DMS53 treated with DMSO at 0.1 percent for 48 hours (cell line): Measurements from ENCODE around the gene CLDN8.

Experiments
- DNase-seq: peaks from one replicate; lab custom pipeline; 2025; ENCODE audit not compliant: unreplicated experiment; lab: John Stamatoyannopoulos, UW

Gene CLDN8

DNA sequence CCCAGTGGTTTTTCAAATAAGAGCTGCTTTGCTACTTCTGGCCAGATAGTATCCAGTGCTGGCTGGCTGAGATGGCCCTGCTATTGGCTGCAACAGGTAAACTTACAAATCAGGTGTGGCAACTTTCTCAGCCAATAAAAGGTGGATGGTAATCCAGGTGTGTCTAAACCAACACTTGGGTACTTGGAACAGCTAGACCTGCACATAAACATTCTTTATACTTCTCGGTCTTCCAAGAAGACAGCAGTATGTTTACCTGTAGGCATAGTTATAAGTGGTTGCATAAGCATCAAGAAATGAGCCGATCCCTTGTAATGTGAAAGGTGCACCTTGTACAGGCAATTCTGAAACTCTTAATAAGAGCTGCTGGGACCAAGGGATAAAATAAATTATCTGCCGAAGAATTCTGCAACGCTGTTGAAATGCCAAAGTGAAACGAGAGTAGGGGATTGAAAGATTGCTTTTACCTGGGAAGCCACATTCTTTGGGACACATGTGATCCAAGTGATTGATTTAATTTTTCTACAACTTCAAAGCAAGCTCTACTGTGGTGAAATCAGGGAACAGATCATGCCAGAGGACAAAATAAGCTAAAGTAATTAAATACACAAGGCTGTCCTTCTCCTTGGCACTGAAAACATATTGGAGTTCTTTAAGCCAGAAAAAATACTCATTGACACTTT is at the start of gene CLDN8:
Gene CLDN8 (minus strand): TSS at position 57 of the 683 bp plus-strand sequence. CDS start 172 bp downstream, outside the sequence.
- DNase-seq = peak; percentile 18

DNA sequence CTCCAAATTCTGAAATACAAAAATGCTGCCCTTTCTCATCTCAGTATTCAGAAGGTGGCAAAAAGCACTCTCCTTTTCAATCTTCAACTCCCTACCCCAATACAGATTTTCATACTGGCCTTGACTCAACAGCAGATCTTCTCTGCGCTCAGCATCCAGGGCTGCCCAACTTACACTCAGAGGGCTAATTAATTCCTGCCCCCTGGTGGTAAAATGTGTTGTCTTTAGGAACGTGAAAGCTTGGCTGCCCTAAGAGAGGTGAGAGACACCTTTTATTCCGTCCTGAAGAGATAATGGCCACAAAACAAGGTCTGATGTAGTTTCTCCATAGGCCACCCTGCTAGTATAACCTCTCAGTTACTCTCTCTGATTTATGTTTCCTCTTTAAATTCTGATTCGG is 41.9 kb upstream of the CLDN8 start:
- no peak for DNase-seq

DNA sequence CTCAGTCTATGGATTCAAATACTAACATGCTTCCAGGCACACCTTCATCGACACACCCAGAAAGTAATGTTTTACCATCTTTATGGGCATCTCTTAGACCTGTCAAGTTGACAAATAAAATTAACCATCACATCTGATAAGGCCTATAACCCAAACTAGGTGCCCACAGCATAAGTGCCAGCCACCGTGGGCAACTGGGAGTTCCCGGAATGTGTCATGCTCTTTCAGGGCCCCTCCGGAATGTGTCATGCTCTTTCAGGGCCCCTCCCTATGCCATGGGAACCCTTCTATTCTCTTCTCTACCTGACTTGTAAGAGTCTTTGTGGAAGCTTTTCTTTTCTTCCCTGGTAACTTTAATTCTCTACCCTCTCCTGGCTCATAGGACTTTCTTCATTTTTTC is 40.2 kb upstream of the CLDN8 start:
- DNase-seq = no peak

DNA sequence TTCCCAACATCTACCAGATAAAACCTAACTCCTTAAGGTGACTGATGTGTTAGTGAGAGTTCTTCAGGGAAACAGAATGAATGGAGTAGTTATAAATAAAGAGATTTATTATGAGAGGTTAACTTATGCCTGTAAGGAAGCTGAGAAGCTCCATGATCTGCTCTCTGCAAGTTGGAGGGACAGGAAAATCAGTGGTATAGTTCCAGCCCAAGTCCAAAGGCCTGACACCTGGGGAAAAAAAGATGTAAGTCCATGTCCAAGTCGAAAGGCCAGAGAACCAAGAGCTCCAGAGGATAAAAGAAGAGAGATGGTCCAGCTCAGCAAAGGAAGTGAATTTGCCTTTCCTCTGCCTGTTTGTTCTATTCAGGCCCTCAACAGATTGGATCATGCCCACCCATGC is 39.8 kb upstream of the CLDN8 start:
- DNase-seq = no peak

DNA sequence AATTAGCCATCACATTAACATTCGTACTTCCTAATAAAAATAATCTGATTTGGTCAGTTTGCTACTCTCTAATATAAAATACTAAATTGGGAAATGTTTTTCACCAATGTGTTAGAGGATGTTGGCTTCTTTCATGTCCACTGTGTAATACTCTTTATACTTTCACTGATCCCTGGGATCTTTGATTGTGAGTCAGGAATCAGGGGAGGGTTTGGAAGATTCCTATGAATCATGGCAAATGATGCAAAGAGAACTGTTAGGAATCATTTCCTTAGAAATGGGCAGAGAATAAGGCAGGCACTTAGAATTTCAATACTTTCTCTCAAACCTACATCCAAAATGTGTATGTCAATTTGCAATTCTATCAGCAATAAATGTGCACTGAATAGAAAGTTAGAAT is 35.9 kb upstream of the CLDN8 start:
- no peak for DNase-seq

DNA sequence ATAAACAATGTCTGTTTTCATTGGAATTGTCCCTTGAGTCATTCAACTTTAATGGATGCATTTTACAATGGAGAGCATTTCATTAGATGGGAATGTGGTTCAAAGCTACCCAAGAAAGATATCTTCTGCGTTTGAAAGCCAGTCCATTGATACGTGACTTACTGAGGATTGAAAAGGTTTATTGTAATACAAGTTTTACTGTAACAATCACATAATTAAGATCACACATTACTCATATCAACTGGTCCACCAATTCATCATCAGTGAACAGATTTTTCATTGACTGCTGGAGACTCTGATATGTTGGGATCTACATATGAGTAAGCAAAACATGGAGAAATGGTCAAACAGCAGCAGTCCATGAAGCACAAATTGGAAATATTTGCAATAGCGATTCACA is 34.0 kb upstream of the CLDN8 start:
- no peak for DNase-seq

DNA sequence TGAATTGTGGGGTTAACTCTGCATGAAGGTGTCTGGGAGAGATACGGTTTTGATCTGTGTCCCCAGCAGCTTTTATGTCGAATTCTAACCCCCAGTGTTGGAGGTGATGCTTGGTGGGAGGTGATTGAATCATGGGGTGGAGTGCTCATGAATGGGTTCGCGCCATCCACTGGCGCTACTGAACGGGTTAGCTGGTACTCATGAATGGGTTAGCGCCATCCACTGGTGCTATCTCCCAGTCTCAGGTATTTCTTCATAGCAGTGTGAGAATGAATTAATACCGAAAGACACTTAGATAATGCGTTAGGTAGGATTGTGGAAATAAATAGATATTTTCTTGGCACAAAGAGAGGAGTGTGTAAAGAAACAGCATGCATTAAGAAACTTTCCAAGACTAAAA is 32.9 kb upstream of the CLDN8 start:
- DNase-seq = no peak

DNA sequence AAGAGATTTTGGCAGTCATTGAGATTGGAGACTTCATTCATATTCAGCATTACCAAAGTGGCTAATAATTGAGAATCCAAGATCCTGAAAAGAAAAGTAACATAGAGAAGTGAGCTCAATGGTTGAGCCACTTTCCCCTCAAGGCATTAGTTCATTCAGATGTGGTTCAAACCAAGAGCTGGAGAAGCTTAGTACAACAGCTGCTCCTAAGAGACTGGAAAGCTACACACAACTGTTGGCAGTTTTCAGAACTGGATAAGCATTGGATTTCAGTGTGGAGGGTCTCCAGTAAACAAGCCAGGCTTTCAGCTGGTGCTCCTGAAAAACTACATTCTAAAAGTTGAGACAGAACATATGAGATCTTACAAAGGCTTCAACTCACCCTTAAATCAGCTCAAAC is 29.2 kb upstream of the CLDN8 start:
- no peak for DNase-seq

DNA sequence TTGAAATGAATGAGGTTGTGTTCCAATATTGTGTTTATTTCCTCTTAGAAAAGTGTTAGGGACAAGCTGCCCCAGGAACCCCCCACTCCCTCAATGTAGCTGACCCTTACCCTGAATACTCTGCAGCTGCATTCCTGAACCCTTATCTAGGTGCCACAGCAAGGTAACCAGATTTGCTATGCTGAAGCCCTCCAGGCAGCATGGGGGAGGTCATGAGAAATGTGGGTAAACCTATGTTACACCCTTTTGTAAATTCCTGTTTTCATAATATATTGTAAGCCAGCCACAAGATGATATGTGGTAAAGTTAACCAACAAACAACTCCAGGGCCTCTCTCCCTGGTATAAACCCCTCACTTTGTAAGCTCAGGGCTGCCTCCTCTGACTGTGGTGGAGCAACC is 27.8 kb upstream of the CLDN8 start:
- no peak for DNase-seq

DNA sequence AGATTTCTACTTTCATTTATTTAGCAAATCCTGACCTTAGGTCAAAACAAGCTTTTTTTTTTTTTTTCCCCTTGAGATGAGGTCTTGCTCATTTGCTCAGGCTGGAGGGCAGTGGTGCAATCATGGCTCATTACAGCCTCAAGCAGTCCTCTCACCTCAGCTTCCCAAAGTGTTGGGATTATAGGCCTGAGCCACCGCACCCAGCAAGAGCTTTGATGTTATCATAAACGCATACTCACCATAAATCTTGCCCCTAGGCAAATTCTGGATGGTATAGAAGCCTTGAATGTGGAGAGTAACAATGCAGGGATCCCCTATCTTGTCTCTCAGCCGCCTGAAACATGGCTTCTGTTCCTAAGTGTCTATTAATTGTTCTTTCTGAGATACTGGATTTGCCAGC is 24.8 kb upstream of the CLDN8 start:
- DNase-seq = no peak

DNA sequence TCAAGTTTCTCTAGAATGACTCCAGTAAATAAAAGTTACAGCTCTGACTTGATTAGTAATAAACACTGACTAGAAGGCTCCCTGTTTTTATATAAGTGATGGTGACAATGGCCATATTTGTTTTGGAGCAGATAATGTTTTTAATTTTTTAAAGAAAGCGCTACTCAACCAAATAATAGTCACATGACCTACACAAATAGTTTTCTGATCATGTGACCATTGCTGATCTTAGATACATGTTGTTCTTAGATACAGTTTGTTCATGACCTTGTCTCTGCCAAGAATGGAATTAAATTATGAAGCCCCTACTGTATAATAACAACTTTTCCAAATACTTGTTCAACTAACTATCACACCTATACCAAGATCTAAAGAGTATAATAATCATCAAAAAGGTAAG is 22.3 kb upstream of the CLDN8 start:
- no peak for DNase-seq

DNA sequence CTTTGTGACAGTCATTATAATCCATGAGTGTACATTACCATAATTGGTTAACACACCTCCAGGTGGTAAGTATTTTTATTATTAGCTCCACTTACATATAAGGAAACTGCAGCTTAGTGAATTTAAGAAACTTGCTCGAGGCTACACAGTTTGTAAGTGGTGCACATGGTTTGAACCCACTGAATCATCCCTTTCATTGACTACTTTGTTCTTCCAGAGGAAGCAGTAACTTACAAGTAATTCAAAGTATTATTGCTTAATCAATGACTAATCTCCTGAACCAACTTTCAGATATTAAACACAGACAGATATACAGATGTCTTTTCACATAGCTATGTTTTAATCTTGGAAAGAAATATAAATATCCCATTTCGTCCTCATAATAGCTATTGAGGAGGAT is 18.7 kb upstream of the CLDN8 start:
- no peak for DNase-seq

DNA sequence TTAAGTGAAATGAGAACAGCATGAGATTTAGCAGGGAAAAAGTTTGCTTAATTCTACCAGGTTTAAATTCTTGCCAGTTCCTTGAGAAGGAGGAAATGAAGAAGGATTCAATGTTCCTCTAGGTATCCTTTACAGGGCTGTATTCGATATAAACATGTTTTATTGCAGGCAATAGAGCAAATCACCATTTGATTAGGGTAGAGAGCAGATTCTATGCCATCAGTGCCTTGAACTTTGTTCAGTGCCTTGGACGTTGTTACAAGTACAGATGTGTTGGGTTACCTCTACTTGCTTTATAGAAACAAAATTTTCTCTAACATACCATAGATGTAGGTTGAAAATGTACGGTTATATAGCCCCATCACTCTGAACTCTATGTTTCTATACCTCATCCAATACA is 18.2 kb upstream of the CLDN8 start:
- no peak for DNase-seq

DNA sequence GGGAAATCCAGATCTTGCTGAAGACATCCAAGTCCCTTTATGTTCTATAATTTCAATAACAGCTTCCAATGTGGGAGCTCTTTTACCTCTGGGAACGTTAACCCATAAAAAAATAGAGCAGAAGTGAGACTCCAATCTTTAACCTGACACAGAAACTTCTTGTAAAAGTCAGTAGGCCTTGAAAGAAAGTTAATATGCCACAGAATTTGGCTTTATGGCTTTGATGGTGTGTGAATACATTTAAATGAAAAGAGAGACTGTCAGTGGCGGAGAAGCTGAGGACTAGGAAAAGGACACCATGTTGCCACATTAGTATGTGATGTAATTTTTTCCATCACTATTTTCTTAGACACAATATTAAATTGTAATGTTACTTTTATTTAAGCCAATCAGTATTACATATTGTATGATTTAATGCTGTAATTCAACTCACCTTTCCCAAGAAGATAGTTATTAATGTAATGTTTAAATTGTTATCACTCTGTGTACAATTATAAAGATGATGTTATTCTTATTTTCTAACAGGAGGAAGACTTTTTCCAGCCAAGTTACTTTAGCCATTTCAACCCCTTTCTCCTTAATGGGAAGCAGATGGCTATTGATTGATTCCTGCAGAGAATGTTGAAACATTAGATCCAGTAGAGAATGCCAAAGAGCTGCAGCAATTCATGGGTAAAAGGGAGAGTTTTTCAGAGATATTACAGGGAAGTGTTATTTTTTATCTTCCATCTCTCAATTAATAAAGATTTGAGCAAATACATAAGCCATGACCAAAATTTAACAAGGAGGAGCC is 17.5 kb upstream of the CLDN8 start:
- DNase-seq = no peak

DNA sequence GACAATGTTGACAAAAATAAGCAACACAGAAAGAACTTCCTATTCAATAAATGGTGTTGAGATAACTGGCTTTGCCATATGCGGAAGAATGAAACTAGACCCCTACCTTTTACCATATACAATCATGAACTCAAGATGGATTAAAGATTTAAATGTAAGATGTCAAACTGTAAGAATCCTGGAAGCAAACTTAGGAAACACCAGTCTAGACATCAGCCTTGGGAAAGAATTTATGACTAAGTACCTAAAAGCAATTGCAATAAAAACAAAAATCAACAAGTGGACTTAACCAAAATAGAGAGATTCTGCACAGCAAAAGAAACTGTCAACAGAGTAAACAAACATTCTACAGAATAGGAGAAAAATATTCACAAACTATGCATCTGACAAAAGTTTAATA is 16.1 kb upstream of the CLDN8 start:
- no peak for DNase-seq

DNA sequence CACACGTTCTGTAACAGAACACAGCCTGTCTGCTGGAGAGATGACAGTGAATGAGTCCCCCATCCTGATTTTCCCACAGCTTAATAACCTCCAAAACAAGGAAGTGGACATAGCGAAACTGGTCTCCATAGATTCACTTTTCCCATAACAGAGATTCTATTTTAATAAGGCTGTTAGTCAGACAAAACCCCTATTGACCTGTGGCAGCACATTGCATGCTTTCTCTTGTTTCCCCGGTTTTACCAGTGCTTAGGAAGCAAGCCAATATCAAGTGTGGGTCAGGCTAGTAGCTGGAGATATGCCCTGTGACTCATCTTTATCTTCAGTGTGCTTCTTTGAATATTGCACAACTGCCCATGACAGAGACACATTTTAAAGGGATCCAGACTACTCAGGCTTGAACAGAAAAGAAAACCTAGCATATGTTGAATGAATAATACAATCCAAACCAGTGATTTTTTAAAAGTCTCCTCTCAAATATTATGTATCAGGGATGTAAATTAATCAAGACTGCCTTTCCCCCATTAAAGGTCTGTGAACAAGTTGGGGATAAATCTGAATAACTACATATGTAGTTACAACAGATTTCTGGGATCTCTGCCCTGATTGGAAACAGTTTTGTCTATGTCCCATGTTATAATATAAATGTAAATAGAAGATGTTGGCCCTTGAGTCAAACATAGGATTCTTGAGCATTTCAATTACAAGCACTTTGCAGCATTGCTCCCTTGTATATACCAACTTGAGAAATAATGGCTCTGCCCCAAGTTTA is 11.9 kb upstream of the CLDN8 start:
- peak; percentile 17 for DNase-seq

DNA sequence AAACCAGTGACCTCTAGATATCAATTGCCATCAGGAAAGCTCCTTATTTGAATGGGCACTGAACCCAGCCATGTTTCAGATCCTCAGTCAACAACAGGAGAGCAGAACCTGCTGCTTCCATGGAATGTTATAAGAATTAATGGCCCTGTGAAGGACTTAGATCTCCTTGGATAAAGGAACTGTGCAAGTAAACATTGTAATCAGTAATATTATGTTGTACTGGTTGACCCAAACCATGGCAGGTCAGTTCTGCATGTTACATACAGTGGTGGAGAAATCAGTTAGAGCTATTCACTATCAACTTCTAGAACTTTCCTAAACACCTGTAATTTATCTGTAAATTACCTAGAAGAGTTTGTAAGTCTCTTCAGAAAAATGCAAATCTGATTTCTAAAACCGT is 11.2 kb upstream of the CLDN8 start:
- no peak for DNase-seq

DNA sequence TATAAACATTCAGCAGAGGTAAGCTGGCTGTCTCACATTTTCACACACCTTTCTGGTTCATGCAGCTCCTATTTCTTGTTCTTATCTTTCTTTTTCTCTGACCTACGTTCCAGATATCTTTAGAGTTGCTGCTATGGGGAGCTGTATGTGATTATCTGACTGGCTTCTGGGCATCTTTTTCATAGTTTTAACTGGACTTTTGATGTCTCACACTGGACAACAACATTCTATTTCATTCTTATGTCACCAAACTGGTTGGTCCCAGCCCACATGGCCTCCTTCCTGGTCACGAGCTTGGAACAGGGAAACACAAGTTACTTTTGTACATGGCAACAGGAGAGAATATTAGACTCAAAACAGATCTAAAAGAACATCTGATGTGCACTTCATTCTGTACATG is 7.7 kb upstream of the CLDN8 start:
- DNase-seq = no peak

DNA sequence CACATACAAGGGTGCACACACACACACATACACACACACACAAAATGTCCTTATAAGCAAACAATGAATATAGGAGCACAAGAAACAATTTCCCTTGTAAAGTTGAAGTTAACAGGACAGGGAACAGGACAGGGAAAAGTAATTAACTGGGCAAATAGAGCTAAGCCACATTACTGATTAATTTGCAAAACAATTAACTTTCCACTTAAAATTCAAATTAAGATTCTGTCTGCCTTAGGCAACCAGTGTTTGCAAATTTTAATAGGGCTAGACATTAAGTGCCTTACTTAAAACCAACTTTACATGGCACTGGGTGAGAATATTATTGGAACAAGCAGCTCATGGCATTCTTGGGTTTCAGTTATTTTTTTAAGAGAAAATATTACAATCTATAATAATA is 6.8 kb upstream of the CLDN8 start:
- DNase-seq = no peak

DNA sequence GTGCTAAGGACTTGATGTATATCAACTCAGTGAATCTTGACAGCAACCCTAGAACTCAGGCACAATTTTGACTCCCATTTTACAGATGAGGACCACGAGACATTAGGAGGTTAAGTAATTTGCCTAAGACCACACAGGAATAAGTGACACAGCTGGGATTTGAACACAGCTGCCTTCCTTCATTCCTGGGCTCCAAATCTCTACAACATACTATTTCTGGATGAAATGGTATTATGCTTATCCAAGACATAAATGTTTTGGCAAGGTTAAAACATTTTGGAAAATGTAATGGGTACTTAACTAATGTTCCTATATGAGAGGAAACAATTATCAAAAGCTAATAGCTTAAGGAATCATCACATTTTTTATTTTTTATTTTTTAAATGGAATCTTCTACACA is 4.8 kb downstream of the CLDN8 start:
- DNase-seq = no peak

DNA sequence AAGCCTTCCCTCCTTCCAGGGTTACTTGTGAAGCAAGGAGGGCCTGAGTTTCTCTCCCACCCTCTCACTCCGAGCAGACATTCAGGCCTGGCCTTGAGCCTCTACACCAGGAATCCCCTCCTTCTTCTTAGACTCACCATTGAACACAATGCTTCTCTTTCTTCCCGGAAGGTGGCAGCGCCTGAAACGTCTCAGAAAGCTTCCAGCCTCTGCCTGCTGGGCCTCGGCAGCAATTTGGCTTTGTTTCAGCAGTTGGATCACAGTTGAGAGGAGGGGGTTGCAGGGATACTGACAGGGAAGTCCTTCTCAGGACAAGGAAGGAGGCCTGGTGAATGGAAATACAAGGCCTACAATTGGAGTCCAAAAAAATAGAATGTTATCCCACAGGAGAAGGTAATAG is 6.3 kb downstream of the CLDN8 start:
- DNase-seq = no peak

DNA sequence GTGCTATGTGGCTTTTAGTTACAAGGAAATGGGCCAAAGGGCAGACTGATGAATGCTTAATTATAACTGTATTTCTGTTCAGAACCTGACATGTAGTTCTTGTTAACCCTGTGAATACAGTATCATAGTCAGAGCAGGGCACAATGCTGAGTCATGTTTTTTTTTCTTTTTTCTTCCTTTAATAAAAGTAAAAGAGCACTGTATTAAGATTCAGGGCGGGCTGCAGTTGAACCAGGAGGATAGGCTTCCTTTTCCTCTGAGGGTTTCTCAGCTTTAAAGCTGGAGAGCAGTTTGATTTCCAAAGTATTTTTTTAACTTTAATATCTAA is 8.7 kb downstream of the CLDN8 start:
- DNase-seq = no peak
